ENCODE results near the gene ARRDC1. TPM values are rescaled to one million over a fixed set of nuclear protein-coding genes. Genes with fewer than 3 reads are reported as not detected.

The ARRDC1 gene
- total and polyA plus RNA-seq, 7 donors, result 6.9 to 18.9 (median 14.2) TPM

- intact Hi-C loops (cut with DNase I), result no loop called here
- 70 to 80% (median 72%) methylated on average over 4 of the region's 4 CpGs for WGBS, 3 donors
- DNase-seq (no peak), ATAC-seq (no peak)
- Histone ChIP-seq H3K9me3 (no peaks in the 10 kb centered on the region), H3K4me3 (no peak overlapping the region), H3K27me3 (ENCODE audit: insufficient read depth in 3 of 3, low read length in 2 of 3) (no peaks in the 10 kb centered on the region), H3K4me1 (no peaks in the 10 kb centered on the region), H3K36me3 (ENCODE audit: insufficient read depth in 1 of 2, low read depth in 1 of 2) (peaks cover 0 to 9% of the 10 kb centered on the region in 2 donors), H3K27ac (no peak overlapping the region)
- no peak for TF ChIP-seq CTCF (IDR thresholded peaks at IDR 0.05)
Observed at GRCh38 chr9:137660144-137660543, 54.7 kb downstream of the ARRDC1 start.

GRCh38 chr9:137663584-137663983, 58.1 kb downstream of the ARRDC1 start:
- TF ChIP-seq CTCF (IDR thresholded peaks at IDR 0.05), result no peak

GRCh38 chr9:137664676-137665075, 59.2 kb downstream of the ARRDC1 start:
- intact Hi-C loops (cut with DNase I), result no loop called here
- 79 to 85% (median 83%) methylated on average over 7 of the region's 7 CpGs for WGBS, 3 donors
- no peak for DNase-seq

More at GRCh38 chr9:137663584-137663983, 58.1 kb downstream of the ARRDC1 start:
- Histone ChIP-seq H3K4me3 (no peak overlapping the region), H3K27me3 (ENCODE audit: insufficient read depth in 3 of 3, low read length in 2 of 3) (no peaks in the 10 kb centered on the region), H3K27ac (no peak overlapping the region), H3K9me3 (no peaks in the 10 kb centered on the region), H3K36me3 (ENCODE audit: insufficient read depth in 1 of 2, low read depth in 1 of 2) (no peaks in the 10 kb centered on the region), H3K4me1 (peaks cover 10% of the 10 kb centered on the region)
- ATAC-seq (no peak), DNase-seq (no peak)
- intact Hi-C loops (cut with DNase I), result no loop called here
- 90 to 92% (median 90%) methylated on average over 4 of the region's 4 CpGs for WGBS, 3 donors

More at GRCh38 chr9:137664676-137665075, 59.2 kb downstream of the ARRDC1 start:
- Histone ChIP-seq H3K36me3 (ENCODE audit: insufficient read depth in 1 of 2, low read depth in 1 of 2) (no peaks in the 10 kb centered on the region), H3K27me3 (ENCODE audit: insufficient read depth in 3 of 3, low read length in 2 of 3) (no peaks in the 10 kb centered on the region), H3K4me3 (no peak overlapping the region), H3K4me1 (peaks cover 10% of the 10 kb centered on the region), H3K27ac (no peak overlapping the region), H3K9me3 (no peaks in the 10 kb centered on the region)
- no peak for ATAC-seq
- TF ChIP-seq CTCF (IDR thresholded peaks at IDR 0.05), result no peak

Other genes with a start within 250 kb of the ARRDC1 start
- gene EXD3, start 182.5 kb upstream of the ARRDC1 start, total RNA-seq, result 10 to 100 TPM in 2 of 4 donors, 1 to 10 TPM in 2; 6.7 to 11.2 (median 9.7) TPM
- 1 to 10 TPM; 5.7 to 9.9 (median 7.2) TPM for gene EXD3, start 182.5 kb upstream of the ARRDC1 start, polyA plus RNA-seq
- 1 to 10 TPM in 3 of 4 donors, under 1 TPM in 1; 0.62 to 5.1 (median 2.5) TPM for gene NOXA1, start 182.3 kb upstream of the ARRDC1 start, total RNA-seq
- gene NOXA1, start 182.3 kb upstream of the ARRDC1 start, polyA plus RNA-seq, result 1 to 10 TPM in 1 of 3 donors, under 1 TPM in 2; 0.43 to 1.0 (median 0.83) TPM
- gene ENTPD8, start 164.3 kb upstream of the ARRDC1 start, total RNA-seq, result not detected
- gene ENTPD8, start 164.3 kb upstream of the ARRDC1 start, polyA plus RNA-seq, result under 1 TPM in 1 of 3 donors, not detected in 2; 0.01 TPM
- gene NSMF, start 146.4 kb upstream of the ARRDC1 start, total RNA-seq, result 10 to 100 TPM in 1 of 4 donors, 1 to 10 TPM in 3; 4.8 to 11.2 (median 6.4) TPM
- gene NSMF, start 146.4 kb upstream of the ARRDC1 start, polyA plus RNA-seq, result 10 to 100 TPM in 1 of 3 donors, 1 to 10 TPM in 2; 4.9 to 11.0 (median 5.7) TPM
- 10 to 100 TPM in 3 of 4 donors, 1 to 10 TPM in 1; 6.9 to 22.3 (median 12.8) TPM for gene PNPLA7, start 55.3 kb upstream of the ARRDC1 start, total RNA-seq
- gene PNPLA7, start 55.3 kb upstream of the ARRDC1 start, polyA plus RNA-seq, result 1 to 10 TPM; 1.2 to 7.7 (median 3.9) TPM
- 100 to 1,000 TPM; 102 to 133 (median 115) TPM for gene MRPL41, start 53.8 kb upstream of the ARRDC1 start, total RNA-seq
- gene MRPL41, start 53.8 kb upstream of the ARRDC1 start, polyA plus RNA-seq, result 100 to 1,000 TPM in 2 of 3 donors, 10 to 100 TPM in 1; 78.0 to 226 (median 205) TPM
- gene DPH7, start 26.8 kb upstream of the ARRDC1 start, total RNA-seq, result 10 to 100 TPM in 3 of 4 donors, 1 to 10 TPM in 1; 9.1 to 17.8 (median 11.0) TPM
- gene DPH7, start 26.8 kb upstream of the ARRDC1 start, polyA plus RNA-seq, result 10 to 100 TPM; 14.1 to 16.8 (median 15.3) TPM
- gene ZMYND19, start 15.2 kb upstream of the ARRDC1 start, total RNA-seq, result 10 to 100 TPM; 11.7 to 21.2 (median 13.3) TPM
- 10 to 100 TPM; 15.2 to 27.2 (median 16.5) TPM for gene ZMYND19, start 15.2 kb upstream of the ARRDC1 start, polyA plus RNA-seq
- gene EHMT1, start 13.3 kb downstream of the ARRDC1 start, total RNA-seq, result 10 to 100 TPM; 29.2 to 49.6 (median 38.5) TPM
- gene EHMT1, start 13.3 kb downstream of the ARRDC1 start, polyA plus RNA-seq, result 10 to 100 TPM; 29.0 to 31.2 (median 29.6) TPM

All from psoas muscle (tissue), 8 donors.